HCT116 (cell line): ENCODE results near the gene CPLX3. TPM values are rescaled to one million over a fixed set of nuclear protein-coding genes. Genes with fewer than 3 reads are reported as not detected.

Experiments
- ATAC-seq: fragments of 200-7000 bp; cut with Tn5 transposase; 2 replicates; pipeline ENCODE4 v1.9.1; 2020; ENCODE audit warnings: mild to moderate bottlenecking, moderate library complexity
- BruUV-seq: library from RNA; stranded (reverse); fragments of 400-500 nt; replicated peaks from 2 replicates; lab custom pipeline; 2021; lab: Mats Ljungman, UMichigan
- CTCF ChIA-PET: fragments of 300-600 bp; sonication (Branson Sonifier 250); formaldehyde crosslinking; loops from one replicate; lab custom pipeline; 2021; ENCODE audit warnings: antibody characterized with exemption; lab: Charles Lee
- POLR2A ChIA-PET: fragments of 300-600, 350-600 bp; sonication (Branson Sonifier 250); formaldehyde crosslinking; loops from one replicate; lab custom pipeline; 2021; ENCODE audit warnings: antibody characterized with exemption; lab: Charles Lee
- RAD21 ChIA-PET, 2 experiments: fragments of 300-600 bp; sonication (Branson Sonifier 250); formaldehyde crosslinking; loops; one replicate each; lab custom pipeline; 2023; ENCODE audit warnings: low total read pairs in 2 of 2; ENCODE audit not compliant: uncharacterized antibody in 2 of 2, unreplicated experiment in 2 of 2, low non-redundant PET in 1 of 2; lab: Charles Lee
- DNase-seq: peaks from one replicate; pipeline ENCODE4 v3.0.0-alpha.2; 2010; ENCODE audit warnings: low read depth, low spot score
- H2AFZ ChIP-seq: fragments of 200-600 bp; shearing (Covaris generic), sonication (generic); 2 replicates; pipeline ENCODE4 v1.6.1; 2017; ENCODE audit warnings: low read depth, mixed run types, mixed read lengths, antibody characterized with exemption, low read length; ENCODE audit not compliant: poor library complexity, severe bottlenecking
- H3K27ac ChIP-seq: 2 replicates; pipeline ENCODE4 v1.5.1; 2012; ENCODE audit warnings: low read depth, low read length
- H3K27me3 ChIP-seq: fragments of 200-600 bp; sonication (generic); 2 replicates; pipeline ENCODE4 v1.6.1; 2016; ENCODE audit warnings: mixed run types, low read length, mixed read lengths; ENCODE audit not compliant: insufficient read depth
- H3K36me3 ChIP-seq, 2 experiments: fragments of 200-500 bp in 1 of 2; fragments of 200-600 bp in 1 of 2; sonication (Bioruptor generic) in 1 of 2; sonication (generic) in 1 of 2; 2 replicates each; pipeline versions ENCODE4 v1.5.1 to v1.6.1; 2014 to 2016; ENCODE audit warnings: low read length in 2 of 2, inconsistent platforms in 1 of 2, mixed read lengths in 1 of 2, mixed run types in 1 of 2; ENCODE audit not compliant: insufficient read depth in 2 of 2, control insufficient read depth in 1 of 2
- H3K4me1 ChIP-seq, 2 experiments: fragments of 200-600 bp in 1 of 2; sonication (generic) in 1 of 2; 2 replicates each; pipeline versions ENCODE4 v1.5.1 to v1.6.1; 2012 to 2017; ENCODE audit warnings: low read length in 2 of 2, inconsistent platforms in 1 of 2, mild to moderate bottlenecking in 1 of 2, mixed read lengths in 1 of 2, mixed run types in 1 of 2, moderate library complexity in 1 of 2; ENCODE audit not compliant: insufficient read depth in 2 of 2, control insufficient read depth in 1 of 2
- H3K4me2 ChIP-seq: fragments of 200-600 bp; sonication (generic); 2 replicates; pipeline ENCODE4 v1.6.1; 2017; ENCODE audit warnings: mixed run types, low read length, mixed read lengths
- H3K4me3 ChIP-seq, 2 experiments: fragments of 200-600 bp in 1 of 2; sonication (generic) in 1 of 2; replicated peaks in 1 of 2; 2 replicates each; pipeline ENCODE4 v1.5.1; 2011 to 2016; ENCODE audit warnings: low read length in 2 of 2, control low read depth in 1 of 2, low read depth in 1 of 2, mild to moderate bottlenecking in 1 of 2, mixed read lengths in 1 of 2, mixed run types in 1 of 2
- H3K79me2 ChIP-seq: fragments of 200-600 bp; sonication (generic); 2 replicates; pipeline ENCODE4 v1.6.1; 2017; ENCODE audit warnings: mild to moderate bottlenecking, mixed run types, low read length, moderate library complexity, mixed read lengths; ENCODE audit not compliant: insufficient read depth
- H3K9ac ChIP-seq: fragments of 200-600 bp; sonication (generic); 2 replicates; pipeline ENCODE4 v1.6.1; 2016; ENCODE audit warnings: low read length, mixed read lengths
- H3K9me2 ChIP-seq: fragments of 200-600 bp; sonication (generic), shearing (Covaris generic); 2 replicates; pipeline ENCODE4 v1.6.1; 2017; ENCODE audit warnings: mixed run types, mild to moderate bottlenecking, moderate library complexity; ENCODE audit not compliant: insufficient read depth
- H3K9me3 ChIP-seq, 2 experiments: fragments of 200-500 bp in 1 of 2; fragments of 200-600 bp in 1 of 2; sonication (Bioruptor generic) in 1 of 2; sonication (generic) in 1 of 2; 2 replicates each; pipeline ENCODE4 v1.6.1; 2014 to 2017; ENCODE audit warnings: low read length in 2 of 2, mixed read lengths in 2 of 2, inconsistent platforms in 1 of 2, low read depth in 1 of 2, mild to moderate bottlenecking in 1 of 2, mixed run types in 1 of 2, moderate library complexity in 1 of 2; ENCODE audit not compliant: control insufficient read depth in 1 of 2, insufficient read depth in 1 of 2
- H4K20me1 ChIP-seq: fragments of 200-600 bp; sonication (generic), shearing (Covaris generic); 2 replicates; pipeline ENCODE4 v1.6.1; 2017; ENCODE audit warnings: mixed run types, mild to moderate bottlenecking, moderate library complexity; ENCODE audit not compliant: insufficient read depth
- CEBPB ChIP-seq: IDR thresholded peaks from 2 replicates; pipeline ENCODE4 v1.6.1; 2012; ENCODE audit warnings: low read depth
- EGR1 ChIP-seq: IDR thresholded peaks from 2 replicates; pipeline ENCODE4 v1.6.1; 2012; ENCODE audit warnings: low read depth
- FOSL1 ChIP-seq: IDR thresholded peaks from 2 replicates; pipeline ENCODE4 v1.6.1; 2012; ENCODE audit warnings: low read depth
- POLR2A ChIP-seq: IDR thresholded peaks from 2 replicates; pipeline ENCODE4 v1.7.0; 2011; ENCODE audit warnings: borderline replicate concordance; ENCODE audit not compliant: insufficient read depth, insufficient read length; ENCODE audit errors: extremely low read depth
- RAD21 ChIP-seq: IDR thresholded peaks from 2 replicates; pipeline ENCODE4 v1.6.1; 2012; ENCODE audit warnings: low read depth, mild to moderate bottlenecking
- TCF7L2 ChIP-seq: IDR thresholded peaks from 2 replicates; pipeline ENCODE4 v1.7.0; 2011; ENCODE audit warnings: borderline replicate concordance, inconsistent platforms; ENCODE audit not compliant: insufficient read depth, insufficient read length; ENCODE audit errors: extremely low read depth
- YY1 ChIP-seq: IDR thresholded peaks from 2 replicates; pipeline ENCODE4 v1.6.1; 2011; ENCODE audit warnings: low read length, low read depth, moderate library complexity, mild to moderate bottlenecking; ENCODE audit not compliant: insufficient replicate concordance; ENCODE audit errors: extremely low read depth
- ZNF274 ChIP-seq: fragments of 200-500 bp; sonication (Bioruptor generic); IDR thresholded peaks from 2 replicates; pipeline ENCODE4 v1.6.1; 2014; ENCODE audit warnings: mild to moderate bottlenecking, low read depth, low read length, inconsistent platforms
- intact Hi-C: fragments of 100-400 bp; cut with micrococcal nuclease; formaldehyde crosslinking; loops from 2 replicates; pipeline ENCODE4 v1.10.0; 2022
- total RNA-seq: library from RNA; stranded (reverse); gene quantifications from one replicate; pipeline ENCODE4 v1.2.1, GENCODE V29; 2021; ENCODE audit not compliant: unreplicated experiment
- TF ChIP-seq, protein P1 (sequence below): IDR thresholded peaks from 2 replicates; pipeline ENCODE4 v1.6.1; 2012; ENCODE audit warnings: low read depth
- TF ChIP-seq, protein P2 (sequence below): IDR thresholded peaks from 2 replicates; pipeline ENCODE4 v1.6.1; 2011; ENCODE audit warnings: mild to moderate bottlenecking, low read length, moderate library complexity; ENCODE audit not compliant: insufficient replicate concordance; ENCODE audit errors: extremely low read depth
- TF ChIP-seq, protein P3 (sequence below): IDR thresholded peaks from 2 replicates; pipeline ENCODE4 v1.6.1; 2012

Gene CPLX3
- total RNA-seq, 1 experiment from 2014 or later = not detected

DNA sequence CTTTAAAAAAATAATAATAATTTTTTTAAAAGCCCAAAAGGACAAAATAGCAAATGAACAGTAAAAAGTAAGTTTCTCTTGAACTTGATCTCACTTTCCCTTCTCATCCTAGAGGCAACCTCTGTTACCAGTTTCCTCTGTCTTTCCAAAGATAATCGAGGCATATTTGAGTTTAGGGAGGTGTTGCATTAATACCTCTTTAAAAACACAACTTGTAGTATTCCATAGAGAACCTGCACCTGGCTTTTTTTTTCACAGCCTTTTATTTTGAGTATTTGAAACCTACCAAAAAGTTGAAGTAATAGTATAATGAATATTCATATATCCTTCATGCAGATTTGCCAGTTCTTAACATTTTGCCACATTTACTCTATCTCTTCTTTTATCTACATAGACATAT is 35.4 kb upstream of the CPLX3 start:
- Histone ChIP-seq H3K4me2 (no peak overlapping the region), H3K27ac (no peak overlapping the region), H3K36me3 (no peaks in the 10 kb centered on the region; a peak in 1 of 4 replicates), H3K4me1 (peaks cover 11 to 30% of the 10 kb centered on the region in 2 experiments), H3K9ac (no peak overlapping the region), H3K9me3 (no peaks in the 10 kb centered on the region), H3K27me3 (no peaks in the 10 kb centered on the region), H2AFZ (no peak overlapping the region), H4K20me1 (peaks cover 12% of the 10 kb centered on the region; the same call in 1 of the 2 replicates), H3K4me3 (no peak overlapping the region), H3K79me2 (peaks cover 77% of the 10 kb centered on the region), H3K9me2 (no peaks in the 10 kb centered on the region)
- ATAC-seq (no peak), DNase-seq (no peak)
- ChIA-PET POLR2A (no interaction called here), CTCF (no interaction called here), RAD21 (no interaction called here)
- intact Hi-C loops = no loop called here
- BruUV-seq = no TSS peak
- TF ChIP-seq, protein P1, sequence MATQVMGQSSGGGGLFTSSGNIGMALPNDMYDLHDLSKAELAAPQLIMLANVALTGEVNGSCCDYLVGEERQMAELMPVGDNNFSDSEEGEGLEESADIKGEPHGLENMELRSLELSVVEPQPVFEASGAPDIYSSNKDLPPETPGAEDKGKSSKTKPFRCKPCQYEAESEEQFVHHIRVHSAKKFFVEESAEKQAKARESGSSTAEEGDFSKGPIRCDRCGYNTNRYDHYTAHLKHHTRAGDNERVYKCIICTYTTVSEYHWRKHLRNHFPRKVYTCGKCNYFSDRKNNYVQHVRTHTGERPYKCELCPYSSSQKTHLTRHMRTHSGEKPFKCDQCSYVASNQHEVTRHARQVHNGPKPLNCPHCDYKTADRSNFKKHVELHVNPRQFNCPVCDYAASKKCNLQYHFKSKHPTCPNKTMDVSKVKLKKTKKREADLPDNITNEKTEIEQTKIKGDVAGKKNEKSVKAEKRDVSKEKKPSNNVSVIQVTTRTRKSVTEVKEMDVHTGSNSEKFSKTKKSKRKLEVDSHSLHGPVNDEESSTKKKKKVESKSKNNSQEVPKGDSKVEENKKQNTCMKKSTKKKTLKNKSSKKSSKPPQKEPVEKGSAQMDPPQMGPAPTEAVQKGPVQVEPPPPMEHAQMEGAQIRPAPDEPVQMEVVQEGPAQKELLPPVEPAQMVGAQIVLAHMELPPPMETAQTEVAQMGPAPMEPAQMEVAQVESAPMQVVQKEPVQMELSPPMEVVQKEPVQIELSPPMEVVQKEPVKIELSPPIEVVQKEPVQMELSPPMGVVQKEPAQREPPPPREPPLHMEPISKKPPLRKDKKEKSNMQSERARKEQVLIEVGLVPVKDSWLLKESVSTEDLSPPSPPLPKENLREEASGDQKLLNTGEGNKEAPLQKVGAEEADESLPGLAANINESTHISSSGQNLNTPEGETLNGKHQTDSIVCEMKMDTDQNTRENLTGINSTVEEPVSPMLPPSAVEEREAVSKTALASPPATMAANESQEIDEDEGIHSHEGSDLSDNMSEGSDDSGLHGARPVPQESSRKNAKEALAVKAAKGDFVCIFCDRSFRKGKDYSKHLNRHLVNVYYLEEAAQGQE = no peak
- TF ChIP-seq CEBPB (no peak), POLR2A (no peak), EGR1 (no peak), RAD21 (no peak), FOSL1 (no peak), ZNF274 (no peak), YY1 (no peak), TCF7L2 (no peak)
- TF ChIP-seq, protein P2, sequence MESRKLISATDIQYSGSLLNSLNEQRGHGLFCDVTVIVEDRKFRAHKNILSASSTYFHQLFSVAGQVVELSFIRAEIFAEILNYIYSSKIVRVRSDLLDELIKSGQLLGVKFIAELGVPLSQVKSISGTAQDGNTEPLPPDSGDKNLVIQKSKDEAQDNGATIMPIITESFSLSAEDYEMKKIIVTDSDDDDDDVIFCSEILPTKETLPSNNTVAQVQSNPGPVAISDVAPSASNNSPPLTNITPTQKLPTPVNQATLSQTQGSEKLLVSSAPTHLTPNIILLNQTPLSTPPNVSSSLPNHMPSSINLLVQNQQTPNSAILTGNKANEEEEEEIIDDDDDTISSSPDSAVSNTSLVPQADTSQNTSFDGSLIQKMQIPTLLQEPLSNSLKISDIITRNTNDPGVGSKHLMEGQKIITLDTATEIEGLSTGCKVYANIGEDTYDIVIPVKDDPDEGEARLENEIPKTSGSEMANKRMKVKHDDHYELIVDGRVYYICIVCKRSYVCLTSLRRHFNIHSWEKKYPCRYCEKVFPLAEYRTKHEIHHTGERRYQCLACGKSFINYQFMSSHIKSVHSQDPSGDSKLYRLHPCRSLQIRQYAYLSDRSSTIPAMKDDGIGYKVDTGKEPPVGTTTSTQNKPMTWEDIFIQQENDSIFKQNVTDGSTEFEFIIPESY = no peak
- TF ChIP-seq, protein P3, sequence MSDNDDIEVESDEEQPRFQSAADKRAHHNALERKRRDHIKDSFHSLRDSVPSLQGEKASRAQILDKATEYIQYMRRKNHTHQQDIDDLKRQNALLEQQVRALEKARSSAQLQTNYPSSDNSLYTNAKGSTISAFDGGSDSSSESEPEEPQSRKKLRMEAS = no peak
